Fibroblast of mammary gland (primary cell): ENCODE data around the gene SLC7A8.

Source experiments
- DNase-seq: peaks from one replicate; pipeline ENCODE4 v3.0.0-alpha.2; 2010; ENCODE audit warnings: low read depth
- H3K4me3 ChIP-seq: 2 replicates; pipeline ENCODE4 v1.5.1; 2011; ENCODE audit warnings: low read depth, mild to moderate bottlenecking, low read length, moderate library complexity; ENCODE audit not compliant: control insufficient read depth
- CTCF ChIP-seq: conservative IDR thresholded peaks from 2 replicates; pipeline ENCODE4 v1.5.1; 2011; ENCODE audit warnings: low read depth, low read length, inconsistent platforms; ENCODE audit not compliant: control insufficient read depth, insufficient read depth

Gene SLC7A8

GRCh38 chr14:23129759-23130316, 53.6 kb downstream of the SLC7A8 start:
- no peak overlapping the region for H3K4me3 ChIP-seq

GRCh38 chr14:23128969-23129758, 54.3 kb downstream of the SLC7A8 start:
- no peak overlapping the region for H3K4me3 ChIP-seq
- no peak for DNase-seq
- no peak for TF ChIP-seq CTCF

More at GRCh38 chr14:23129759-23130316, 53.6 kb downstream of the SLC7A8 start:
- TF ChIP-seq CTCF: no peak
- no peak for DNase-seq

GRCh38 chr14:23127861-23128260, 55.6 kb downstream of the SLC7A8 start:
- no peak overlapping the region for H3K4me3 ChIP-seq
- no peak for TF ChIP-seq CTCF
- DNase-seq: no peak

GRCh38 chr14:23126548-23127278, 56.7 kb downstream of the SLC7A8 start:
- H3K4me3 ChIP-seq: no peak overlapping the region
- DNase-seq: no peak
- TF ChIP-seq CTCF: no peak

GRCh38 chr14:23125933-23126524, 57.4 kb downstream of the SLC7A8 start:
- TF ChIP-seq CTCF: no peak
- no peak overlapping the region for H3K4me3 ChIP-seq
- no peak for DNase-seq

- H3K4me3 ChIP-seq: no peak overlapping the region
- DNase-seq: no peak
- no peak for TF ChIP-seq CTCF
These were observed 58.4 kb downstream of the SLC7A8 start for GRCh38 chr14:23125011-23125410.
